Heart left ventricle (tissue), 16 donors: ENCODE data around the gene SCO1. TPM values are rescaled to one million over a fixed set of nuclear protein-coding genes. Genes with fewer than 3 reads are reported as not detected.

ENCODE experiments used
- ATAC-seq, 4 donors: fragments of 200-7000 bp; cut with Tn5 transposase; one replicate each; pipeline ENCODE4 v1.9.1; 2020 to 2022; ENCODE audit warnings: moderate library complexity in 4 of 4, mild to moderate bottlenecking in 3 of 4, moderate number of reproducible peaks in 1 of 4
- DNase-seq, 5 donors: peaks; one replicate each; pipeline ENCODE4 v3.0.0-alpha.2; 2020
- H3K27ac ChIP-seq, 12 donors: fragments of 200-600 bp; sonication (generic) in 4 of 12; one replicate each; pipeline versions ENCODE4 v1.5.0 to v1.8.0; 2016 to 2022; ENCODE audit warnings: mild to moderate bottlenecking in 2 of 12
- H3K27me3 ChIP-seq, 9 donors: fragments of 200-600 bp; sonication (generic) in 2 of 9; one replicate each; pipeline versions ENCODE4 v1.5.1 to v1.8.0; 2016 to 2022; ENCODE audit warnings: mild to moderate bottlenecking in 3 of 9
- H3K36me3 ChIP-seq, 9 donors: fragments of 200-600 bp; sonication (generic) in 2 of 9; one replicate each; pipeline versions ENCODE4 v1.5.0 to v1.8.0; 2018 to 2022; ENCODE audit warnings: mild to moderate bottlenecking in 2 of 9
- H3K4me1 ChIP-seq, 12 donors: fragments of 200-600 bp; sonication (generic) in 4 of 12; one replicate each; pipeline versions ENCODE4 v1.5.0 to v1.8.0; 2016 to 2022; ENCODE audit warnings: mild to moderate bottlenecking in 3 of 12
- H3K4me3 ChIP-seq, 12 donors: fragments of 200-600 bp; sonication (generic) in 4 of 12; one replicate each; pipeline versions ENCODE4 v1.5.0 to v1.8.0; 2017 to 2022; ENCODE audit warnings: mild to moderate bottlenecking in 9 of 12, moderate library complexity in 4 of 12
- H3K9me3 ChIP-seq, 12 donors: fragments of 200-600 bp; sonication (generic) in 4 of 12; one replicate each; pipeline versions ENCODE4 v1.5.0 to v1.8.0; 2016 to 2022; ENCODE audit warnings: mild to moderate bottlenecking in 1 of 12
- CTCF ChIP-seq, 12 donors: fragments of 200-600 bp; sonication (generic) in 4 of 12; IDR thresholded peaks; one replicate each; pipeline versions ENCODE4 v1.5.0 to v1.8.0; 2018 to 2022; ENCODE audit warnings: antibody characterized with exemption in 12 of 12, mild to moderate bottlenecking in 5 of 12
- POLR2A ChIP-seq, 2 donors: fragments of 450-650 bp; IDR thresholded peaks; one replicate each; pipeline ENCODE4 v1.6.1; 2017; ENCODE audit warnings: antibody characterized with exemption in 2 of 2, mild to moderate bottlenecking in 2 of 2, moderate library complexity in 2 of 2
- WGBS, 4 donors: extraction: QIAGEN DNeasy Blood & Tissue Kit in 2 of 4; methylation state at CpG; one replicate each; pipeline versions ENCODE4 v1.1.5 to v1.1.7; 2013 to 2018; 5-methylcytosine and 5-hydroxymethylcytosine counted together
- intact Hi-C, 10 donors: fragments of 100-400 bp; cut with DNase I; formaldehyde crosslinking; loops; one replicate each; pipeline versions ENCODE4 v1.11.1 to v1.14.2; 2022
- polyA plus RNA-seq, 2 donors: library from polyadenylated mRNA; stranded (reverse); fragments of 200-250 nt; gene quantifications; one replicate each; pipeline ENCODE4 v1.2.3, GENCODE V29; 2013
- total RNA-seq, 9 donors: library from RNA; depleted of rRNA in 2 of 9; stranded (reverse); fragments of >200 nt in 2 of 9; fragmentation: NEBNext Ultra II Directional in 3 of 9; extraction: Animal tissue kit (Norgen Biotek cat#: 25700) in 3 of 9; gene quantifications; one replicate each; pipeline versions ENCODE4 v1.1.0 to v1.2.4, GENCODE V29; 2016 to 2023
- donor health status: ischemic (EF 13 %, LVEDD 7.1; RV severe dilation, severe dysfunction).
- donor health status: healthy with polysubstance abuse.
- donor health status: DM: no; HTN: yes; CAD: no.
- donor health status: DM: no; HTN: no; CAD: no.
- donor health status: ischemic (EF 25% LVEDD 6.9; RV normal size, moderate dysfunction).
- donor health status: ischemic (EF 25% LVEDD 5.7; RV mildly dilated, moderate dysfunction).
- donor health status: healthy.
- donor health status: DM: yes; HTN: yes; CAD: no.
- donor health status: ischemic (EF 35%, LVEDD 5.7; RV mildly dilated, moderate dysfunction).
- donor health status: nonischemic (EF 11% LVEDD 7.7; RV severe dilation, severe dysfunction).
- donor health status: DM: yes; HTN: yes; CAD: no.
- donor health status: PGD.
- donor health status: ischemic (EF 29% LVEDD 5.4; RV normal size, mild dysfunction).
- donor health status: nonischemic (EF 23%, LVEDD 6.1; RV moderate dilation, normal function).

SCO1 gene
- total and polyA plus RNA-seq, 11 donors: 9.2 to 53.4 (median 31.4) TPM

GRCh38 chr17:10729334-10730193 lies 32.2 kb upstream of the SCO1 start, which contains the start of gene TMEM220:
TMEM220 (minus strand) TSS chr17:10730023; CDS start chr17:10729851, 172 bp downstream.
- H3K36me3 ChIP-seq: peaks cover 0 to 21% (median 13%) of the 10 kb centered on the region in 9 donors
- no peaks in the 10 kb centered on the region for H3K9me3 ChIP-seq
- H3K27me3 ChIP-seq: no peaks in the 10 kb centered on the region
- ATAC-seq: peak; percentile 87 to 97 (median 96)
- intact Hi-C loops: loop anchor here in 2 of 10 donors (5.0 to 10.0 kb wide), 2 partner anchors 37 to 415 kb away; no protein-coding TSS in a partner anchor
- peak within 1 kb of the TSS; percentile 62 to 82 (median 76) for H3K4me3 ChIP-seq
- peaks cover 0 to 11% (median 4%) of the 10 kb centered on the region in 12 donors for H3K4me1 ChIP-seq
- H3K27ac ChIP-seq: peak within 1 kb of the TSS; percentile 86 to 99 (median 90)
- peak; percentile 80 to 91 (median 89) for DNase-seq
- TF ChIP-seq POLR2A (IDR thresholded peaks at IDR 0.05) (peak in 1 of 2 donors; percentile 53), CTCF (IDR thresholded peaks at IDR 0.05) (no peak)
- WGBS, 4 donors: 1 to 2% (median 1%) methylated on average over 50 to 79 of the region's 79 CpGs

GRCh38 chr17:10728331-10728892 lies 31.1 kb upstream of the SCO1 start:
- H3K27ac ChIP-seq: peak overlapping the region in 5 of 12 donors; percentile 89 to 95 (median 92)
- H3K4me3 ChIP-seq: no peak overlapping the region
- peaks cover 0 to 33% (median 16%) of the 10 kb centered on the region in 9 donors for H3K36me3 ChIP-seq
- DNase-seq: no peak
- ATAC-seq: no peak
- 97 to 99% (median 98%) methylated on average over 10 of the region's 10 CpGs for whole genome bisulfite sequencing, 4 donors
- TF ChIP-seq CTCF (IDR thresholded peaks at IDR 0.05): no peak
- no peak for TF ChIP-seq POLR2A (IDR thresholded peaks at IDR 0.05)
- H3K4me1 ChIP-seq: peaks cover 0 to 11% (median 4%) of the 10 kb centered on the region in 12 donors
- intact Hi-C loops: no loop called here
- no peaks in the 10 kb centered on the region for H3K9me3 ChIP-seq
- H3K27me3 ChIP-seq: no peaks in the 10 kb centered on the region

- Histone ChIP-seq H3K27ac (no peak overlapping the region), H3K4me3 (no peak overlapping the region), H3K9me3 (no peaks in the 10 kb centered on the region), H3K36me3 (peaks cover 0 to 45% (median 19%) of the 10 kb centered on the region in 9 donors), H3K27me3 (no peaks in the 10 kb centered on the region), H3K4me1 (peaks cover 0 to 11% (median 4%) of the 10 kb centered on the region in 12 donors)
- intact Hi-C loops: no loop called here
- DNase-seq: no peak
- ATAC-seq: no peak
- no peak for TF ChIP-seq CTCF (IDR thresholded peaks at IDR 0.05)
- no peak for TF ChIP-seq POLR2A (IDR thresholded peaks at IDR 0.05)
- WGBS, 4 donors: 87 to 96% (median 88%) methylated on average over 5 of the region's 5 CpGs
Measured at GRCh38 chr17:10727192-10727591, 29.9 kb upstream of the SCO1 start.

GRCh38 chr17:10726196-10726595 lies 28.9 kb upstream of the SCO1 start:
- H3K27ac ChIP-seq: no peak overlapping the region
- WGBS, 4 donors: 65 to 78% (median 68%) methylated on average over 2 of the region's 2 CpGs
- peaks cover 0 to 48% (median 19%) of the 10 kb centered on the region in 9 donors for H3K36me3 ChIP-seq
- TF ChIP-seq CTCF (IDR thresholded peaks at IDR 0.05) (no peak), POLR2A (IDR thresholded peaks at IDR 0.05) (no peak)
- no peak overlapping the region for H3K4me3 ChIP-seq
- no peaks in the 10 kb centered on the region for H3K27me3 ChIP-seq
- ATAC-seq (no peak), DNase-seq (no peak)
- no peaks in the 10 kb centered on the region for H3K9me3 ChIP-seq
- intact Hi-C loops: no loop called here
- peaks cover 0 to 11% (median 4%) of the 10 kb centered on the region in 12 donors for H3K4me1 ChIP-seq
